Measurements from ENCODE around the gene ANTXRL.
"Not testable (repeated sequence)": the region's sequence is repeated elsewhere in the genome, so short reads cannot be mapped to it uniquely, and the experiment has no call there.

ANTXRL gene

DNA sequence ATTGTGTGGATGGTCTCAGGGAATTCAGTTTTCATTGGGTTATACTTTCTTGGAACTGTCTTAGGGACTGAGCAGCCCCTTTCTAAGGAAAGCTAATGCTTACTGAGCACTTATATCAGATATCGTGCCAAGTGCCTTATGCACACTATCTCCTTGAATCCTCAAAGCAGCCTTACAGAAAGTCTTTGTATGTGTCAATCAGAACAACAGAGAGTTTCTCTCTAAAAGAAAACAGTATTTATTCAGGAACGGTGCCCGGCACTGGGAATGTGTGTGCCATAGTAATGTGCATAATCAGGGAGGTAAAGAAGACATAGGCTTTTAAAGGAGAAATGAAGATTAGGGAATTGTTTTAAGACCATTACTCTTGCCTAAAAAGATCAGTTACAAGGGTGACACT is 17.3 kb downstream of the ANTXRL start:
- no peak for TF ChIP-seq GABPA (IDR thresholded peaks at IDR 0.05; ENCODE audit: low read depth)
- TF ChIP-seq, protein P1, sequence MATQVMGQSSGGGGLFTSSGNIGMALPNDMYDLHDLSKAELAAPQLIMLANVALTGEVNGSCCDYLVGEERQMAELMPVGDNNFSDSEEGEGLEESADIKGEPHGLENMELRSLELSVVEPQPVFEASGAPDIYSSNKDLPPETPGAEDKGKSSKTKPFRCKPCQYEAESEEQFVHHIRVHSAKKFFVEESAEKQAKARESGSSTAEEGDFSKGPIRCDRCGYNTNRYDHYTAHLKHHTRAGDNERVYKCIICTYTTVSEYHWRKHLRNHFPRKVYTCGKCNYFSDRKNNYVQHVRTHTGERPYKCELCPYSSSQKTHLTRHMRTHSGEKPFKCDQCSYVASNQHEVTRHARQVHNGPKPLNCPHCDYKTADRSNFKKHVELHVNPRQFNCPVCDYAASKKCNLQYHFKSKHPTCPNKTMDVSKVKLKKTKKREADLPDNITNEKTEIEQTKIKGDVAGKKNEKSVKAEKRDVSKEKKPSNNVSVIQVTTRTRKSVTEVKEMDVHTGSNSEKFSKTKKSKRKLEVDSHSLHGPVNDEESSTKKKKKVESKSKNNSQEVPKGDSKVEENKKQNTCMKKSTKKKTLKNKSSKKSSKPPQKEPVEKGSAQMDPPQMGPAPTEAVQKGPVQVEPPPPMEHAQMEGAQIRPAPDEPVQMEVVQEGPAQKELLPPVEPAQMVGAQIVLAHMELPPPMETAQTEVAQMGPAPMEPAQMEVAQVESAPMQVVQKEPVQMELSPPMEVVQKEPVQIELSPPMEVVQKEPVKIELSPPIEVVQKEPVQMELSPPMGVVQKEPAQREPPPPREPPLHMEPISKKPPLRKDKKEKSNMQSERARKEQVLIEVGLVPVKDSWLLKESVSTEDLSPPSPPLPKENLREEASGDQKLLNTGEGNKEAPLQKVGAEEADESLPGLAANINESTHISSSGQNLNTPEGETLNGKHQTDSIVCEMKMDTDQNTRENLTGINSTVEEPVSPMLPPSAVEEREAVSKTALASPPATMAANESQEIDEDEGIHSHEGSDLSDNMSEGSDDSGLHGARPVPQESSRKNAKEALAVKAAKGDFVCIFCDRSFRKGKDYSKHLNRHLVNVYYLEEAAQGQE (IDR thresholded peaks at IDR 0.05; ENCODE audit: insufficient replicate concordance, low read depth): no peak
- TF ChIP-seq, protein P2, sequence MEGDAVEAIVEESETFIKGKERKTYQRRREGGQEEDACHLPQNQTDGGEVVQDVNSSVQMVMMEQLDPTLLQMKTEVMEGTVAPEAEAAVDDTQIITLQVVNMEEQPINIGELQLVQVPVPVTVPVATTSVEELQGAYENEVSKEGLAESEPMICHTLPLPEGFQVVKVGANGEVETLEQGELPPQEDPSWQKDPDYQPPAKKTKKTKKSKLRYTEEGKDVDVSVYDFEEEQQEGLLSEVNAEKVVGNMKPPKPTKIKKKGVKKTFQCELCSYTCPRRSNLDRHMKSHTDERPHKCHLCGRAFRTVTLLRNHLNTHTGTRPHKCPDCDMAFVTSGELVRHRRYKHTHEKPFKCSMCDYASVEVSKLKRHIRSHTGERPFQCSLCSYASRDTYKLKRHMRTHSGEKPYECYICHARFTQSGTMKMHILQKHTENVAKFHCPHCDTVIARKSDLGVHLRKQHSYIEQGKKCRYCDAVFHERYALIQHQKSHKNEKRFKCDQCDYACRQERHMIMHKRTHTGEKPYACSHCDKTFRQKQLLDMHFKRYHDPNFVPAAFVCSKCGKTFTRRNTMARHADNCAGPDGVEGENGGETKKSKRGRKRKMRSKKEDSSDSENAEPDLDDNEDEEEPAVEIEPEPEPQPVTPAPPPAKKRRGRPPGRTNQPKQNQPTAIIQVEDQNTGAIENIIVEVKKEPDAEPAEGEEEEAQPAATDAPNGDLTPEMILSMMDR (IDR thresholded peaks at IDR 0.05; ENCODE audit: insufficient read depth, low read length): no peak
- no peak for TF ChIP-seq POLR2AphosphoS5 (IDR thresholded peaks at IDR 0.05; ENCODE audit: low read depth)
- no peak for TF ChIP-seq SPI1 (IDR thresholded peaks at IDR 0.05; ENCODE audit: borderline replicate concordance, low read depth)
- Histone ChIP-seq H3K27me3 (ENCODE audit: insufficient read depth, poor library complexity, severe bottlenecking) (no peaks in the 10 kb centered on the region), H3K4me3 (replicated peaks; ENCODE audit: insufficient read depth, low read length) (no peak overlapping the region), H3K27ac (replicated peaks) (no peak overlapping the region)
- no peak for DNase-seq (ENCODE audit: low read depth in 1 of 2, low spot score in 1 of 2)

DNA sequence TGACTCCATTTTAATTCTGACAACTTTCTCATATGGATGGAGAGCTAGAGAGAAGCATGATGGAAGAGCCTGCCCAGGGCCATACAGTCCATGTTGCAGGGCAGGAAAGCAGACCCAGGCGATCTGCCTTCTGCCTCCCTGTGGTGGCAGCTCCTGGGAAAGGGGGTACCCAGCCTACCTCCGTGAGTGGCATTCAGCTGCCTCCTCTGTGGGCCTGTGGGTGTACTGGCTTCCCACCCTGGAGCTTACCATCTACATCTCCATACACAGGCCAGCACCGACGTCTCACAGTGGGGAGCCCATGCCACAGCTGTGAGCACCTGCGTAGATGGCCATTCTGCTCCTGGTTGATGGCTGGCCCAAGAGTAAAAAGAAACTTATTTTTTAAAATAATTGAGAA is 17.9 kb downstream of the ANTXRL start:
- H3K27ac ChIP-seq (replicated peaks); H3K4me3 ChIP-seq (replicated peaks; ENCODE audit: insufficient read depth, low read length); H3K27me3 ChIP-seq (ENCODE audit: insufficient read depth, poor library complexity, severe bottlenecking); DNase-seq (ENCODE audit: low read depth in 1 of 2, low spot score in 1 of 2): not testable (repeated sequence)

DNA sequence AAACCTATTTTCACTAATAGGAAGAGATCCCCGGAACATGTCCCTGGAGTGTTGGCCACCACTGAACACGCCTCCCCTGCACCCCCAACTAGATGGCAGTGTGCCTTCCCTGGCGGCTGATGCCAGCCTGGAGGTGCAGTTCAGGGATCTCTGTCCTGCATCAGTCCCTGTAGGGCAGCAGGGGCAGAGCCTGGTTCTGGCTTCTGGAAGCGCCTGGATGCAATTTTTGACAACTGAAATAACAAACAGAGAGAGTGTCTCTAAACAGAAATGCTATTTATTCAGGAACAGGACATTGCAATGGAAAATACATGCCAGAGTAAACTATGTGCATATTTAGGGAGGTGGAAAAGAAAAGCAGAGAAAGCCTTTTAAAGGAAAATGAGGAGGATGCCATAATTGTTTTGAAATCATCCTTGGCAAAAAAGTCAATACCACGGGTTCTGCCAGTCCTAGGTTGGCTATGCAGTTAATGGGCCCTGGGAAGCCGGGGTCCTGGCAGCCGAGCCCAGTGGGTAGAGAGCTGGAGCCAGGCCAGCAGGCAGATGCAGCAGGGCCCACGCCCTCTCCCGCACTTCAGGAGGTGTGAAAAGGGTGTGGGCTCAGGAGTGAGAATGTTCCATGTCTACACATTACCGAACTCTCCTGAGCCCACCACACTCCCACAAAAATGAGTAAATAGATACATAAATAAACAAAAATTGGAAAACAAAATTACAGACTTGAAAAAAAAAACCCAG is 18.5 kb downstream of the ANTXRL start:
- no peak for DNase-seq (ENCODE audit: low read depth in 1 of 2, low spot score in 1 of 2)
- H3K4me3 ChIP-seq (replicated peaks; ENCODE audit: insufficient read depth, low read length): no peak overlapping the region
- no peak overlapping the region for H3K27ac ChIP-seq (replicated peaks)
- TF ChIP-seq, protein P1 (IDR thresholded peaks at IDR 0.05; ENCODE audit: insufficient replicate concordance, low read depth): no peak
- TF ChIP-seq GABPA (IDR thresholded peaks at IDR 0.05; ENCODE audit: low read depth) (no peak), POLR2AphosphoS5 (IDR thresholded peaks at IDR 0.05; ENCODE audit: low read depth) (no peak), SPI1 (IDR thresholded peaks at IDR 0.05; ENCODE audit: borderline replicate concordance, low read depth) (no peak)
- TF ChIP-seq, protein P2 (IDR thresholded peaks at IDR 0.05; ENCODE audit: insufficient read depth, low read length): no peak
- no peaks in the 10 kb centered on the region for H3K27me3 ChIP-seq (ENCODE audit: insufficient read depth, poor library complexity, severe bottlenecking)

DNA sequence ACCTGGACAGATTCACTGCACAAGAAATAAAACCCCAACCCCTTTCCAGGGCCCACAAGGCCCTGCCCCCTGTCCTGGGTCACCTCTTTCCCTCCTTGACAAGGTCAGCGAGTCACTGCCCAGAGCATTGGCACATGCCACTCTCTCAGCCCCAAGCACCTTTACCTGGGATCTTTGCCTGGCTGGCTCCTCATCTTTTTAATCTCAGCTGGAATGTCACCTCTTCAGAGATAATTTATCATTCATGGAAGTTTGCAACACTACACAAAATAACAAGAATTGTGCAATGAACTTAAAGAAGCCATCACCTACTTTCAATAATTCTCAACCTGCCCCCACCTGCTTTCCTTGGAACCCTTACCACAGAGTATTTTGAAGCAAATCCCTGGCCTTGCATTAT is 19.2 kb downstream of the ANTXRL start:
- no peak for TF ChIP-seq SPI1 (IDR thresholded peaks at IDR 0.05; ENCODE audit: borderline replicate concordance, low read depth)
- TF ChIP-seq, protein P1 (IDR thresholded peaks at IDR 0.05; ENCODE audit: insufficient replicate concordance, low read depth): no peak
- TF ChIP-seq POLR2AphosphoS5 (IDR thresholded peaks at IDR 0.05; ENCODE audit: low read depth): no peak
- TF ChIP-seq GABPA (IDR thresholded peaks at IDR 0.05; ENCODE audit: low read depth): no peak
- TF ChIP-seq, protein P2 (IDR thresholded peaks at IDR 0.05; ENCODE audit: insufficient read depth, low read length): no peak

More for the DNA sequence above, 19.2 kb downstream of the ANTXRL start:
- Histone ChIP-seq H3K27ac (replicated peaks) (no peak overlapping the region), H3K4me3 (replicated peaks; ENCODE audit: insufficient read depth, low read length) (no peak overlapping the region), H3K27me3 (ENCODE audit: insufficient read depth, poor library complexity, severe bottlenecking) (no peaks in the 10 kb centered on the region)
- DNase-seq (ENCODE audit: low read depth in 1 of 2, low spot score in 1 of 2): no peak

Data from HL-60 (cell line).